T-helper 2 cell treated with Interferon-gamma antibody and Interleukin-4, amounts not matched to agents 100 ng/mL and 5 ng/mL, for 36 hours (primary cell): ENCODE results near the gene ANGPTL2. TPM values are rescaled to one million over a fixed set of nuclear protein-coding genes. Genes with fewer than 3 reads are reported as not detected.

ENCODE experiments used
- intact Hi-C: fragments of 100-400 bp; cut with micrococcal nuclease; formaldehyde crosslinking; loops from one replicate; pipeline ENCODE4 v1.15.1; 2023
- total RNA-seq: library from RNA; stranded (reverse); gene quantifications from 2 replicates; pipeline ENCODE4 v1.2.3, GENCODE V29; 2022

Gene ANGPTL2
- total RNA-seq, 1 donor from 2014 or later: not detected

DNA sequence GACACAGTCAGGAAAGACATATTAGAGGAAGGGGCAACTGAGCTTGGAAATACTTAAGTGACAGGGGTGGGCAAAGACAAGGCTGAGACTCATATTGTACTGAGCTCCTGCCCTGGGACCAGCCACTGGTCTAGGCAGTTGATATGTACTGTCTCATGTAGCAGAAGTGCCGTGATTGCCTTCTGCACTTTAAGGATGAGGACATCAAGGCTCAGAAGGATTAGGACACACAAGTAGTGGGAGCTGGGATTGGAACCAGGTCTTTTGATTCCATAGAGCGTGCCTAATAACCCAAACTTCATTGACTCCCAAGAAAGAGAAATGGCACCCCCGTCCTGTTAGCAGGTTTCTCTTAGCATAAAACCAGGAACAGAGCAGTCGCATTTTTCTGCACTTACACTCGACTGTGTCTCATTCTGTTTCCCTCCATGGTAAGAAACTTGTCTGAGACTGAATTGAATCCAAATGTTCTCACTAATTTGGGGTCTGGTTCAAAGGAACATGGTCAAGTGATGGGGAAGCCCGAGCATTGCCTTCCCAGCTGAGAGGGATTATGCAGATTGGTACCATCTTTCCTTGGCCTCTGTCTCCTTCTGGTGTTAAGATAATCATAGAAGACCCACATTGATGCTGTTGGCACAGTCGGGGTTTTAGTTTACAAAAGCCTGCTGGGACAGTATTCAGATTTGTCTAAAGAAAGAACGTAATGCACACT lies 70.4 kb downstream of the ANGPTL2 start:
- intact Hi-C loops: no loop called here

DNA sequence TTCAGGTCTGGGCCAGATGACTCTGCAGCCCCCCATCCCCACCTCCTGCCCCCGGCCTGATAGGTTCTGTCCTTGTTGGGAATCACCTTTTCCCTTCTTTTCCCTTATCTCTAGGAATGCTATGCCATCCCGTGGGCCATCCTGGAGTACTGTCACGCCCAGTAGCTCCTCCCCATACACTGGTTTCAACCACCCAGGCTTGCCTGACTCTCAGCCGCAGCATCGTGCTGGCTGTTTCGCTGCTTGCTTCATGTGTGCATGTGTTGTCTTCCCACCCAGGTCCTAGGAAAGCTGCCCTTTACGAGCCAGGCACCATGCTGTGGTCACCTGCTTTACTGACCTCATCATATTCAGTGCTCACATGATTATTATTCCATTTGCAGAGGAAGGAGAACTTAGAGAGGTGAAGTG lies 71.8 kb downstream of the ANGPTL2 start:
- intact Hi-C loops: no loop called here

DNA sequence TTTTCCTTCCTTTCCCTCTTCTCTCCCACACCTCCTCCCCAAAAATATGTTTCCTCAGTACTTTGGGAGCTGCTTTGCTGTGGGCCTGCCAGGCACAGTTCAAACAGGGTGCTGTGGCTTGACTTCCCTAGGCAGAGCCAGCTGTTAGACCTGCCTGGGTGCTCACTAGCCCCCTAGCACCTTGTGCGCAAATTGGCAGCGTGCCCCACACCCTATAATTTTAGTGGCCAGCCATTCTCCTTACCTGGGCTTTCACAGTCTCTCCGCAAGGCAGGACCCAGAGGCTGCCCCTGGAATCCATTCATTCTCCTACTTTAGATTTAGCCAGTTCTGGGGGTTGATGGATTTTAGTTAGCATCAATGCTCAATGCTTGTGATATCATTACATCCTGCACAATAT lies 72.3 kb downstream of the ANGPTL2 start:
- intact Hi-C loops: no loop called here

DNA sequence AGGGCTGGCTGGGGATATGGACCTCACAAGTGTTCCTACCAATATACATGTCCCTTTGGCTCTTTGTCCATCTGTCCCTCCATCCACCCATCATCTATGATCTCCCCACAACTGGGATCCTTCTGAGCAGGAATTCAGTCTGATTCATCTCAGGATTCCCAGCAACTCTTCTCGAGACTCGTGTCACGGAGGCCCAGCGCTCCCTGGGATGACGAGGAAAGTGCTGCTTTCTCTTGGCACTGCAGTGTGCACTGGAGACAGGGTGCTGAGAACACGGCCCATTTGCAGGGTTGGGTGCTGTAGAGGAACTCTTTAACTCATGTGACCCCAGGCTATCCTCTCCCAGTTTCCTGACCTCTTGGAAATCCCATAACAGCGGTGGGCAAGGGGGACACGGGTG lies 72.9 kb downstream of the ANGPTL2 start:
- intact Hi-C loops: loop anchor here (2.0 to 5.0 kb wide), 2 partner anchors 45 to 62 kb away; no protein-coding TSS in a partner anchor

DNA sequence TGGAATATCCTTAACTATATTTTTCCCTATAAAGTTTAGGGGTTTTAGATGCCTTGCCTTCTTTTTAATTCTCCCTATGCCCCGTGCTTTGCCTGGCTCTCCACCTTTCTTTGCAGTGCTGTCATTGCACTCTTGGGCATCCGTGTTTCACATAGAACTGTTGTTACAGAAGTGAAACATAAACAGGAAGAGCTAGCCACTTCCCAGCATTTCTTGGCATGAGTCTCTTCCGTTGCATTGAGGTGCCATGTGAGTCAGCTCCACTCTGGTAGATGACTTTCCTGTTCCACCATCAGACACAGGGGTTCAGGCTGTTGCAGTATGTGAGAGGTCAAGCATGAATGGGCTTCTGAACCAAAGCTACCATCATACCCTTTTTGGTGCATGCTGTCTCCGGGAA lies 73.4 kb downstream of the ANGPTL2 start:
- intact Hi-C loops: loop anchor here (2.0 to 5.0 kb wide), 2 partner anchors 44 to 62 kb away; no protein-coding TSS in a partner anchor

DNA sequence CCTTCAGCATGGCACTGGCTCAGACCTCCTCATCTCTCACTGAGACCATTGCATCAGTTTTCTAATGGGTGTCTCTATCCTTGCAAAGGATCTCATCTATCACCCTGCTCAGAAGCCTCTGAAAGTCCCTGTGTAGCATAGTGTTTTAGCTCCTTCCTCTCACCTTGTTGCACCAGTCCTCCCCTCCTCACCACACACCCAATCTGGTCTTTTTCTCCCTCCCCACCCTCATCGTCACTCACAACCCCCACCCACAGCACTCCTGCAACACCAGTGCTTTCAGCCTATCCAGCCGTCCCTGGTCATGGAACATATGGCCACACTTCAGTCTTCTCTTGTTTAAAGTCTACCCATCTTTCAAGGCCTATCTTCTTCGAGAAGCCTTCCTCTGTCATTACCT lies 74.5 kb downstream of the ANGPTL2 start:
- intact Hi-C loops: loop anchor here (2.0 to 5.0 kb wide), 2 partner anchors 43 to 61 kb away; no protein-coding TSS in a partner anchor

DNA sequence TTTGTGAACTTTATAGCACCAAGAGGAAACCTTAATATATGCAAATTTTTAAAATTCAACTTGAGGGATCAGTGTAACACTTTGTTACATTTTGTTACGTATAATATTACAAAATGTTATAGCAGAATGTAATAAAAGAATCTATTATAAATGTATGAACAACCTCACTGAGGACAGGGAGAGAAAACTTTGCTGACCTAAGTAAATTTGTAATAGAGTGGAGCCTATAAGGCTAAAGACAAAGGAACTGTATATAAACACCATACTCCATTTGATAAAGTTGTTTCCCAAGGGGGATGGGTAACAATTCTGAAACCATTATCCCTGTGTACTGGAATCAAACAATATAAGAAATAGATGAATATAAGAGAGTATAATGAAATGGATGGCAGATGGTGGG lies 77.3 kb downstream of the ANGPTL2 start:
- intact Hi-C loops: loop anchor here (5.0 kb wide), 1 partner anchor 58 kb away; no protein-coding TSS in a partner anchor

DNA sequence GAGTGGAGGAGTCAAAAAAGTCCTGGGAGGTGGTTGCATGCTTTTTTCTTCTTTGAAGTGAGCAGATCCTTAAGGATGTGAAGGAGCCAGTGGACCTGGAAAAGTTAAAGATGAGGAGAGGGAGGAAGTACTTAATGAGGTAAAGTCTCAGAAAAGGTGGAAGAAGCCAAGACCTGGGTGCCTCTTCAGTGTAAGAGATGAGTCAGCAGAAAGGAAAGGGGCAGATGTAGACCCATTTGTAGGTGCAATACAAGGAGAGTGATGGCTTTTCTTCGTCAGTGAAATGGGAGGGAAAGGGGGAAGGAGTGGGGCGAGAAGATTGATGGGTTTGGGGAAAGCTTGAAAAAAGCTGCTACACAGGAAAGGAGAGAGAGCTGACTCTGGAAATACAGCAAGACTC lies 82.9 kb downstream of the ANGPTL2 start:
- intact Hi-C loops: no loop called here

DNA sequence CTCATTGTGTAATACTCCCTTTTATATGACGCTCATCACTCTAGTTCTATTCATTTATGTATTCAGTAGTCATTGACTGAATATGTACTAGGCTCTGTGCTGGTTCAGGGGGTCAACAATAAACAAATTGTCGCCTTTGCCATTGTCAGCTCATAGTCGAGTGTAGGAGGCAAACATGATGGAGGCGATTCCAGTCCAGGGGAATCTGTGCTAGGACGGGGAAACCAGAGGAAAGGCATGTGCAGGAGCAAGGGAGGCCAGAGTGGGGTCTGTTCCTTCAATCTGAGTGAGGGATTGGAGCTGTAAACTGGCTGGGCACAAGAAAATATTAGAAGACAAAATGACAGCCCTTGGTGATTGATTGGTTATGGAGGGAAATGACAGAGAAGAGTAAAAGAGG lies 83.9 kb downstream of the ANGPTL2 start:
- intact Hi-C loops: no loop called here

Other genes with a start within 250 kb of the ANGPTL2 start
- gene RALGPS1, start 207.9 kb downstream of the ANGPTL2 start, total RNA-seq: 2.7 and 4.0 TPM in 2 replicates
- 1.0 and 1.8 TPM in 2 replicates for gene GARNL3, start 142.1 kb upstream of the ANGPTL2 start, total RNA-seq